ENCODE results near the gene LGMN.

DNA sequence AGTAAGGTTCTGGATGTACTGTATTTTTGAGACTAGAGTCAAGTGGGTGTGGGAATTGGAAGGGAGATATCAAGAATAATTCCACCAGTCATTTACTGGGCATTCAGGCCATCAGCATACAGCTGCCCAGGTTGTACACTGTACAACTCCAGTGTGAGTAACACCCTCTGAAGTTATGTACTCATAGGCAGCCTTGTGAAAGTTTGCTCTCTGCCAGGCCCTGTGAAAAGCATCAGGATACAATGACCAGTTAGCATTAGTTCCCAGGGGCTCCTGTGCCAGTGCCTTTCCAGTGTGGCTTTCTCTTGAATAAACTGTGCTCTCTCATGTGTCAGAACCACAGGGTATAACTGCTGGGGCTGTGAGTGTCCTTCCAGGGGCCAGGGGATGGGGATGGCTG lies 89.7 kb downstream of the LGMN start:
- TF ChIP-seq ZNF274 (IDR thresholded peaks at IDR 0.05; ENCODE audit: low read depth, low read length) (no peak), YY1 (IDR thresholded peaks at IDR 0.05; ENCODE audit: insufficient read depth, insufficient read length) (no peak)

Data from NT2/D1 (cell line).